PC-3 (cell line): ENCODE measurements around the gene HS3ST5. TPM values are rescaled to one million over a fixed set of nuclear protein-coding genes. Genes with fewer than 3 reads are reported as not detected.

Experiments
- ATAC-seq: fragments of 200-7000 bp; cut with Tn5 transposase; 2 replicates; pipeline ENCODE4 v1.9.1; 2020; ENCODE audit warnings: mild to moderate bottlenecking, moderate library complexity
- BruUV-seq: library from RNA; stranded (reverse); fragments of 400-500 nt; replicated peaks from 2 replicates; lab custom pipeline; 2021; lab: Mats Ljungman, UMichigan
- CTCF ChIA-PET: fragments of 300-600 bp; sonication (Branson Sonifier 250); formaldehyde crosslinking; loops from one replicate; lab custom pipeline; 2022; ENCODE audit warnings: antibody characterized with exemption; lab: Charles Lee
- POLR2A ChIA-PET: fragments of 300-600 bp; sonication (Branson Sonifier 250); formaldehyde crosslinking; loops from one replicate; lab custom pipeline; 2022; ENCODE audit warnings: antibody characterized with exemption; ENCODE audit not compliant: unreplicated experiment; lab: Charles Lee
- DNase-seq: peaks from one replicate; pipeline ENCODE4 v3.0.0-alpha.2; 2015
- H2AFZ ChIP-seq: fragments of 300-600 bp; sonication (generic); 2 replicates; pipeline ENCODE4 v1.6.0; 2016; ENCODE audit warnings: antibody characterized with exemption, low read length
- H3F3A ChIP-seq: fragments of 300-600 bp; sonication (generic); one replicate; pipeline ENCODE4 v1.6.0; 2017; ENCODE audit warnings: antibody characterized with exemption, low read length, control low read depth, mild to moderate bottlenecking; ENCODE audit not compliant: unreplicated experiment
- H3K27ac ChIP-seq: fragments of 300-600 bp; sonication (generic); 2 replicates; pipeline ENCODE4 v1.5.1; 2016; ENCODE audit warnings: mild to moderate bottlenecking, low read length
- H3K27me3 ChIP-seq: fragments of 300-600 bp; sonication (generic); 2 replicates; pipeline ENCODE4 v1.6.1; 2016; ENCODE audit warnings: low read length, mixed read lengths
- H3K36me3 ChIP-seq: fragments of 300-600 bp; sonication (generic); 2 replicates; pipeline ENCODE4 v1.6.1; 2016; ENCODE audit warnings: low read depth, mixed run types, low read length, mixed read lengths
- H3K4me1 ChIP-seq: fragments of 300-600 bp; sonication (generic); 2 replicates; pipeline ENCODE4 v1.5.1; 2016; ENCODE audit warnings: low read length; ENCODE audit not compliant: insufficient read depth
- H3K4me2 ChIP-seq: fragments of 300-600 bp; sonication (generic); 2 replicates; pipeline ENCODE4 v1.6.0; 2016; ENCODE audit warnings: low read length
- H3K4me3 ChIP-seq: fragments of 300-600 bp; sonication (generic); 2 replicates; pipeline ENCODE4 v1.5.1; 2016; ENCODE audit warnings: mild to moderate bottlenecking, low read length, mixed read lengths
- H3K79me2 ChIP-seq: fragments of 300-600 bp; sonication (generic); 2 replicates; pipeline ENCODE4 v1.6.1; 2017; ENCODE audit warnings: low read length, mixed read lengths
- H3K9ac ChIP-seq: fragments of 300-600 bp; sonication (generic); 2 replicates; pipeline ENCODE4 v1.6.0; 2016; ENCODE audit warnings: mild to moderate bottlenecking, low read length
- H3K9me2 ChIP-seq: fragments of 300-600 bp; sonication (generic); replicated peaks from 2 replicates; pipeline ENCODE4 v1.6.1; 2016; ENCODE audit warnings: mixed run types, low read length, mixed read lengths
- H3K9me3 ChIP-seq: fragments of 300-600 bp; sonication (generic); 2 replicates; pipeline ENCODE4 v1.6.1; 2016; ENCODE audit warnings: low read length, mixed read lengths
- H4K20me1 ChIP-seq: fragments of 300-600 bp; sonication (generic); 2 replicates; pipeline ENCODE4 v1.6.1; 2016; ENCODE audit warnings: low read length, mixed read lengths
- EZH2 ChIP-seq: fragments of 300-600 bp; sonication (generic); IDR thresholded peaks from one replicate; pipeline ENCODE4 v1.6.1; 2017; ENCODE audit warnings: antibody characterized with exemption, mild to moderate bottlenecking, low read length; ENCODE audit not compliant: unreplicated experiment
- EZH2phosphoT487 ChIP-seq: fragments of 300-600 bp; sonication (generic); IDR thresholded peaks from 2 replicates; pipeline ENCODE4 v1.6.1; 2018; ENCODE audit warnings: mild to moderate bottlenecking, antibody characterized with exemption, low read length, borderline replicate concordance
- intact Hi-C: fragments of 100-400 bp; cut with micrococcal nuclease; formaldehyde crosslinking; loops from 2 replicates; pipeline ENCODE4 v1.9.0; 2023
- total RNA-seq: library from RNA; depleted of rRNA; stranded (reverse); fragments of >200 nt; gene quantifications from 2 replicates; pipeline ENCODE4 v1.2.3, GENCODE V29; 2014
- TF ChIP-seq, protein P1 (sequence below): fragments of 300-600 bp; sonication (generic); conservative IDR thresholded peaks from 2 replicates; pipeline ENCODE4 v1.5.1; 2017; ENCODE audit warnings: antibody characterized with exemption, low read depth, mild to moderate bottlenecking, low read length

HS3ST5 gene
- total RNA-seq, 1 experiment from 2014 or later: 1.2 TPM

DNA sequence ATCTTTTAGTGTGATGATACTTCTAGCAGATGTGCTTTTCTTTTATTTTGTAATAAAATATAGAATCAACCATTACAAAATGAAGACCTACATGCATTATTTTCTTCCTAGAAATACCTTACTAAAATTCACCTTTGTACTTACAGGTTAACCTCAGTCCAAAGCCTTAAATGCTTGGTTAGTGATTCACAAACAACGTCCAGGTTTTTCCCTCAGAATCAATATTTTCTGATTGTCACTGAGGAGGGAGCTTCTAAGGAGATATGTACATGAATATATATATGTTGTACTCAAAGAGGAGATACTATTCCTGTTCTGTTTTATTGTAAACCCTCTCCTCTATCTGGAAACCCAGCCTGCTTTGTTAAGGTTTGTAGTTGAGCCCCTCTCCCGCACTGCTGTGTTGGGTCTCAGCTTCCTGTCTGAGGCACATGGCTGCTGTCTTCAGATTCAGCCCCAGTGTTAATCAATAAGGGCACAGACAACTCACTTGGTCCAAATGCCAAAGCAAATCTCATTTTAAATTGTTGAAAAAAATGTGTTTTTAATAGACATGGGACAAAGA, 33.9 kb upstream of the HS3ST5 start:
- H3K27ac ChIP-seq: no peak overlapping the region
- no peaks in the 10 kb centered on the region for H3F3A ChIP-seq
- no TSS peak for BruUV-seq
- peaks cover 14% of the 10 kb centered on the region for H3K4me1 ChIP-seq
- H3K36me3 ChIP-seq: no peaks in the 10 kb centered on the region
- H3K9me2 ChIP-seq: no peaks in the 10 kb centered on the region
- H3K9ac ChIP-seq: no peak overlapping the region
- no peak overlapping the region for H3K4me3 ChIP-seq
- H3K27me3 ChIP-seq: no peaks in the 10 kb centered on the region
- CTCF ChIA-PET: no interaction called here
- peak; percentile 56 for DNase-seq
- intact Hi-C loops: no loop called here
- H2AFZ ChIP-seq: peak overlapping the region; percentile 69
- TF ChIP-seq EZH2phosphoT487 (no peak), EZH2 (no peak)
- TF ChIP-seq, protein P1, sequence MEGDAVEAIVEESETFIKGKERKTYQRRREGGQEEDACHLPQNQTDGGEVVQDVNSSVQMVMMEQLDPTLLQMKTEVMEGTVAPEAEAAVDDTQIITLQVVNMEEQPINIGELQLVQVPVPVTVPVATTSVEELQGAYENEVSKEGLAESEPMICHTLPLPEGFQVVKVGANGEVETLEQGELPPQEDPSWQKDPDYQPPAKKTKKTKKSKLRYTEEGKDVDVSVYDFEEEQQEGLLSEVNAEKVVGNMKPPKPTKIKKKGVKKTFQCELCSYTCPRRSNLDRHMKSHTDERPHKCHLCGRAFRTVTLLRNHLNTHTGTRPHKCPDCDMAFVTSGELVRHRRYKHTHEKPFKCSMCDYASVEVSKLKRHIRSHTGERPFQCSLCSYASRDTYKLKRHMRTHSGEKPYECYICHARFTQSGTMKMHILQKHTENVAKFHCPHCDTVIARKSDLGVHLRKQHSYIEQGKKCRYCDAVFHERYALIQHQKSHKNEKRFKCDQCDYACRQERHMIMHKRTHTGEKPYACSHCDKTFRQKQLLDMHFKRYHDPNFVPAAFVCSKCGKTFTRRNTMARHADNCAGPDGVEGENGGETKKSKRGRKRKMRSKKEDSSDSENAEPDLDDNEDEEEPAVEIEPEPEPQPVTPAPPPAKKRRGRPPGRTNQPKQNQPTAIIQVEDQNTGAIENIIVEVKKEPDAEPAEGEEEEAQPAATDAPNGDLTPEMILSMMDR: no peak
- ATAC-seq: peak; percentile 27; the same call in 1 of the 2 replicates
- POLR2A ChIA-PET: no interaction called here
- peak overlapping the region; percentile 53; the same call in 1 of the 2 replicates for H3K4me2 ChIP-seq
- H3K9me3 ChIP-seq: no peaks in the 10 kb centered on the region
- no peaks in the 10 kb centered on the region for H3K79me2 ChIP-seq
- H4K20me1 ChIP-seq: no peaks in the 10 kb centered on the region

- no peaks in the 10 kb centered on the region for H3K9me3 ChIP-seq
- BruUV-seq: no TSS peak
- no peaks in the 10 kb centered on the region for H4K20me1 ChIP-seq
- H3K9ac ChIP-seq: no peak overlapping the region
- no peak overlapping the region for H2AFZ ChIP-seq
- H3K27me3 ChIP-seq: no peaks in the 10 kb centered on the region
- H3K79me2 ChIP-seq: no peaks in the 10 kb centered on the region
- H3K4me1 ChIP-seq: peaks cover 14% of the 10 kb centered on the region
- ATAC-seq (no peak), DNase-seq (no peak)
- no peaks in the 10 kb centered on the region for H3K36me3 ChIP-seq
- H3K9me2 ChIP-seq: no peaks in the 10 kb centered on the region
- ChIA-PET POLR2A (no interaction called here), CTCF (no interaction called here)
- intact Hi-C loops: no loop called here
- no peak overlapping the region for H3K4me2 ChIP-seq
- no peaks in the 10 kb centered on the region for H3F3A ChIP-seq
- TF ChIP-seq EZH2: no peak
- TF ChIP-seq, protein P1: no peak
- no peak for TF ChIP-seq EZH2phosphoT487
- H3K4me3 ChIP-seq: no peak overlapping the region
- no peak overlapping the region for H3K27ac ChIP-seq
Observed at GRCh38 chr6:114375541-114376192, 32.8 kb upstream of the HS3ST5 start.
